Measurements from ENCODE around the gene GYPA. TPM values are rescaled to one million over a fixed set of nuclear protein-coding genes. Genes with fewer than 3 reads are reported as not detected.

Gene GYPA
- total RNA-seq, 1 experiment from 2014 or later: not detected

- Histone ChIP-seq H3K4me2 (ENCODE audit: insufficient read depth, insufficient read length, low read length) (no peak overlapping the region), H4K91ac (ENCODE audit: insufficient read length, low read depth, low read length) (no peak overlapping the region), H3K23me2 (ENCODE audit: insufficient read length, low read depth, low read length, poor library complexity, severe bottlenecking) (no peaks in the 10 kb centered on the region), H3T11ph (ENCODE audit: low read length) (no peak overlapping the region), H4K8ac (replicated peaks; ENCODE audit: insufficient read length, low read depth, low read length) (no peak overlapping the region), H3K79me1 (ENCODE audit: insufficient read depth, low read depth, low read length, poor library complexity, severe bottlenecking) (peaks cover 2% of the 10 kb centered on the region), H3K4me1 (ENCODE audit: insufficient read depth, low read length) (no peaks in the 10 kb centered on the region; the same call in 1 of the 2 replicates), H3K9me3 (ENCODE audit: control insufficient read depth, low read depth, low read length) (no peaks in the 10 kb centered on the region), H2BK15ac (ENCODE audit: low read depth, low read length) (no peak overlapping the region), H2BK12ac (ENCODE audit: insufficient read length, low read depth, low read length) (no peak overlapping the region), H2AFZ (ENCODE audit: low read length) (no peak overlapping the region), H3K18ac (ENCODE audit: insufficient read length, low read depth, low read length) (no peak overlapping the region), H3K27me3 (ENCODE audit: insufficient read depth, low read length) (no peaks in the 10 kb centered on the region), H4K20me1 (ENCODE audit: control insufficient read depth, insufficient read depth, insufficient read length) (no peaks in the 10 kb centered on the region), H2AK5ac (ENCODE audit: insufficient read length, low read length) (no peak overlapping the region), H3K56ac (ENCODE audit: insufficient read length, low read depth, low read length) (no peak overlapping the region), H3K23ac (ENCODE audit: insufficient read length, low read depth, low read length) (no peak overlapping the region), H2BK5ac (ENCODE audit: insufficient read length, low read length) (no peak overlapping the region), H2BK20ac (ENCODE audit: low read depth, low read length, poor library complexity, severe bottlenecking) (no peak overlapping the region), H3K27ac (ENCODE audit: insufficient read length, low read depth, low read length) (no peak overlapping the region), H3K79me2 (ENCODE audit: insufficient read depth, low read length) (no peaks in the 10 kb centered on the region), H3K14ac (ENCODE audit: insufficient read depth, low read length) (no peak overlapping the region), H4K5ac (ENCODE audit: insufficient read length, low read depth, low read length) (no peak overlapping the region), H3K9ac (ENCODE audit: extremely low read depth, insufficient read length, low read length) (no peak overlapping the region), H2BK120ac (ENCODE audit: low read depth, low read length, poor library complexity, severe bottlenecking) (no peak overlapping the region), H3K4ac (ENCODE audit: low read depth, low read length) (no peak overlapping the region)
- no peak for DNase-seq
- peaks cover 12 to 13% of the 10 kb centered on the region in 2 experiments for H3K4me1 Mint-ChIP-seq
- no peaks in the 10 kb centered on the region for H3K36me3 Mint-ChIP-seq (ENCODE audit: insufficient read depth in 1 of 3, low read depth in 3 of 3)
- H3K27me3 Mint-ChIP-seq (ENCODE audit: low read depth): no peaks in the 10 kb centered on the region
- no peak for TF ChIP-seq CTCF (conservative IDR thresholded peaks at IDR 0.05)
- no peaks in the 10 kb centered on the region for H3K9me3 Mint-ChIP-seq
- no peak overlapping the region for H3K4me3 Mint-ChIP-seq
- no peak overlapping the region for H3K27ac Mint-ChIP-seq
Measured at GRCh38 chr4:144185086-144185485, 44.6 kb upstream of the GYPA start.
